HG03108 (cell line): ENCODE measurements around the gene PAK5.

Experiments used
- ATAC-seq: cut with Tn5 transposase; IDR thresholded peaks from one replicate; pipeline ENCODE4 v1.9.1; 2021; ENCODE audit warnings: moderate library complexity; ENCODE audit not compliant: unreplicated experiment

PAK5 gene

GRCh38 chr20:9532069-9532838 is 306.6 kb downstream of the PAK5 start:
- ATAC-seq: no peak

- ATAC-seq: no peak
Observed at GRCh38 chr20:9531581-9531980, 307.3 kb downstream of the PAK5 start.

DNA sequence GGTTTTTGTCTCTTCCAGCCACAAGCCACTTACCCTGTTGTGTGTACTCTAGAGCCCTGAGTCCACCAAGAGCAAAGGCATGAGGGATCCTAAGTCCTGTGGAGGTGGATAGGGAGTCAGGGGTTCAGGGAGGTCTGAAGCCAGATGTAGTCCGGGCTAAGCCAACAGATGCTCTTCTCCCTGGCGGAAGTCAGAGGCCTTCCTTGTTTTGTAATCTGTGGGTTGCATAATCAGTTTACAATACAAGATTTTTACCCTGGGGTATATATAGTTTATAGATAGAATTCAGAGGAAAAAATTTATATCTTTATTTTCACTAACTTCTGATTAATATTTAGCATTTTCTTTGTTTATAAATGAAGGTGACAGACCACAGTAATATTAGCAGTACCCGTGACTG is 315.2 kb downstream of the PAK5 start:
- no peak for ATAC-seq

- ATAC-seq: no peak
Observed at GRCh38 chr20:9520086-9520485, 318.8 kb downstream of the PAK5 start.

DNA sequence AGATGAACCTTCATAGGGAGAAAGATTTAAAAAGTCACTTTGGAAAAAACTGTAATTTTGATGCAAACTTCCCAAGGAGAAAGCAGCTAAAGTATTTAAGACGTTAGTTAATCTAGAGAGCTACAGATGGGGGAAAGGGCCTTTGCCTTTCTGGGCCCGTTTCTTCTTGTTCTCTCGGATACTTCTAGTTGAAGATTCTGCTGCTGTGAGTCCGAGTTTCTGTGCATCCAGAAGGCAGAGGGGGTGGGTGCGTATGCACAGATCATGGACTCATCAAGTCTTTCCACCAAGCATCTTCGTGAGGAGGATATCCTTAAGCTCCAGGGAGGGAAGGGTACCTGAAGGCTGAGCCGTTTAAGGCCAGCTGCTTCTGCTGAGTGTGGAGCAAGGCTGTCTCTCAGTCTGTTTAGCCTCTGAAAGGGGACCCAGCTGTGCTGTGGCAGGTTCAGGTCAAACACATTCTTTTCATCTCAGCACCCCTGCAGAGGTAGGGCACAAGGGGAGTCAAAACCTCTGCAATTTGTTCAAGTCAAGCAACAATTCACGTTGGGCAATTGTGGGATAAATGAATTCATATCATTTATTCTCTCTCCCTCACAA is 320.2 kb downstream of the PAK5 start:
- no peak for ATAC-seq

DNA sequence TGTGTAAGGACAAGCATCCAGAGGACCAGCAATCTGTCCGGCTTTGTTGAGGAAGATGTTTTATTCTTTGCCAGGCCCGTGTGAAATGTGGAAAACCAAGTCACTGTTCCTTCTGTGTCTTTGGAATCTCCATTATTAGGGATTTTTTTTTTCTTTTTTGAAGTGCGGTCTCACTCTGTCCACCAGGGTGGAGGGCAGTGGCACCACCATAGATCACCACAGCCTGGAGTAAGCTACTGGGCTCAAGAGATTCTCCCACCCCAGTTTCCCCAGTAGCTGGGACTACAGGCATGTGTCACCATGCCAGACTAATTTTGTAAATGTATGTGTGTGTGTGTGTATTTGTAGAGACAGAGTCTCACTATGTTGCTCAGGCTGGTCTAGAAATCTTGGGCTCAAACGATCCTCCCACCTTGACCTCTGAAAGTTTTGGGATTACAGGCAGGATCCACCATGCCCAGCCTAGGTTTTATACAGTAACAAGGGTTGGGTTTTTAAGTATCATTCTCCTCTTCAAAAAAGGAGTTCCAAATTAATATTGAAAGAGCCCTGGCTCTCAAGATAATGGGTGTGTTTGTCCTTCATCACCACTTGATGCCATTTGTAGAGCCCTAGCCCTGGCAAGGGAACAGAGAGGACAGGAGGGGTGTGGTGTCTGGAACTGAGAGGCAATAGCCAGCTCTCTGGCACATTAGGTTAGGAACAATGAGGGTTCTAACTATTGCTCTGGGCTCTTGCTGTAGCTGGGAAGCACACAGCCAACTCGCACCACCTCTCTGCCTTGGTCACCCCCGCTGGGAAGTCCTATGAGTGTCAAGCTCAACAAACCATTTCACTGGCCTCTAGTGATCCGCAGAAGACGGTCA is 321.3 kb downstream of the PAK5 start:
- no peak for ATAC-seq

GRCh38 chr20:9516234-9516871 is 322.5 kb downstream of the PAK5 start:
- ATAC-seq: no peak

DNA sequence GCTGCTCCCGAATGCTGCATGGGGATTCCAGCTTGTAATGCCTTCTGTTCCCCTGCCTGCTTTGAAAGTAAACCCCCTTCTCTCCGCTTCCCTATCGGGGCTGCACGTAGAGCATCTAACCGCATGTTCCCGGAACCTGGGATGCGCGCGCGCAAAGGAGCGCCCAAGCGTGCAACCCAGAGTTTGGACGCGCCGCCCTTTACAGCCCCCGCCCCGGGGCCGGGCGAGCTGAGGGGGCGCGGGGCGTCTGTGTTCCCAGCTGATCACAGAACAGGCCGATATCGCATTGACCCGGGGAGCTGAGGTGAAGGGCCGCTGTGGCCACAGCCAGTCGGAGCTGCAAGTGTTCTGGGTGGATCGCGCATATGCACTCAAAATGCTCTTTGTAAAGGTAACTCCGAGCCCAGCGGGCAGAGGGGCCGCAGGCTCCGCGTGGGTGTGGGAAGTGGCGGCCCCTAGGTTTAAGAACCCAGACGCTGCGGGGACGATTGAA is 323.1 kb downstream of the PAK5 start:
- ATAC-seq: no peak

DNA sequence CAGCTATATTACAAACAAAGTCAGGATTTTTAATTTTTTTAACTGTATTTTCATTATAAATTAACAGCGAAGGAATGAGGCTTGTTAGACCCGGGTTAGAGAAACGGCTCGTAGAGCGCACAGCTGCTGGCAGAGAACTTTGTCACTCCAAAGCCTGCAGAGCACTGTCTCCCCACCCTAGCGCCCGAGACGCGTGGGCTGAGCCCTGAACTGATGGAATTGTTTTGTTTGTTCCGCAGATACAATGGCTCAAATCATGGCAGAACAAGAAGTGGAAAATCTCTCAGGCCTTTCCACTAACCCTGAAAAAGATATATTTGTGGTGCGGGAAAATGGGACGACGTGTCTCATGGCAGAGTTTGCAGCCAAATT is 323.7 kb downstream of the PAK5 start:
- no peak for ATAC-seq

DNA sequence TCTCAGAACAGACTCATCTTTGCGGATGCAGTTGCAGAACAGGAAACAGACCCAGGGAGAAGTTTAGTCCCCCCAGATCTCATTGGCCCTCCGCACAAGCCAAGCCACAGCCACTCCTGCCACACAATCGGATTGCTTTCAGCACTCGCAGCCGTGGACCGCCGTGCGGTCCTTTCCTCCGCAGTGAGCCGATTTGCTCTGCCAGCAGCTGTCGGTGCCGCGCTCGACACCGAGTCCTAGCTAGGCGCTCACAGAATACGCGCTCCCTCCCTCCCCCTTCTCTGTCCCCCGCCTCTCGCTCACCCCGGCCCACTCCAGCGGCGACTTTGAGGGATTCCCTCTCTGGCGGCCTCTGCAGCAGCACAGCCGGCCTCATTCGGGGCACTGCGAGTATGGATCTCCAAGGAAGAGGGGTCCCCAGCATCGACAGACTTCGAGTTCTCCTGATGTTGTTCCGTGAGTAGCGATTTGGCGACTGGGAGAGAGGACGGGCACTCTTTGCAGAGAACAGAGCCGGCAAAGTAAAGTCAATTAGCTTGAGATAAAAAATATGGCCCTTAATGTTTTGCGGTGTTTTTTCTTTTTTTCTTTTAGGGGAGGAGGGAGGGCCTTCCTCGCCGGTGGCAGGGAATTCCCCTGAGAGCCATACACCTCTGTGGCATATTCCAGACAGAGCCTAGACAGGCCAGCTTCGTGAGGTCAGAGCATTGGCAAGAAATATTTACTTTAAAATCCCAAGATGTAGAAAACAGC is 324.2 kb downstream of the PAK5 start, which contains the start of gene LAMP5:
LAMP5 (plus strand) TSS at position 130 of the 753 bp plus-strand sequence; CDS start at position 393, 263 bp downstream.
- no peak for ATAC-seq

DNA sequence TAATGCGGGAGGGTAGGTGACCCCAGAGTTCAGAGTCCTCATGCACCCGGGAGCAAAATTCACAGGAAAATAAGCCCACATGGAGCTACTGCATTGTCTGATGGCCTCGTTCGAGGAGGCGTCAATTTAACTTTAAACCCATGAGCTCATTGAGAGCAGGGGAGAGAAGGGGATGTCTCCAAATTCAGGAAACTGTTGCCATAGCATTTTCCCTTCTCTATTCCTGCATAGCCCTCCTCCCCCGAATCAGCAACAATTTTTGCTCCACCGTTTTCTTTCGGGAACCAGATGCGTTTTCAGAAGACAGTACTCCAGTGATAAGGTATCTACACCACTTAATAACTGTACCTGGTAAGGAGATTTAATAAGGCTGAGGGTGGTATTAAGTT is 324.8 kb downstream of the PAK5 start:
- no peak for ATAC-seq

GRCh38 chr20:9510911-9511310 is 328.0 kb downstream of the PAK5 start:
- no peak for ATAC-seq

DNA sequence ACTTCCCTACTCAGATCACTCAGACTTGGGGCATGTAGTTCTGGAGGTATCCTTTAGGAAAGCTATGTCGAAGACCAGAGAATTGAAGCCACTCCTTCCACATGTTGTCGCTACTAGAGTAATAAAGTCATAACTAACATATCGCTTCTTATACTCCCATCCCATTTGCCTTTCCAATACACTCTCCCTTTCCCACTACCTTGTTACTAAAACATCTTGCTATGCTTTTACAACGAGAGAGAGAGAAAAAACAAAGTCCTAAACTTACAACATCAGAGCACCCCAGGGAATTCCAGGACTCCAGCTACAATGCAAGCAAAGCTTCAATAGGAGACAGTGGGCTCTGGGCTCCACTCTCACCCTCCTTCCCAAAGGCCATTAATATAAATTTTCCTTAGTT is 329.6 kb downstream of the PAK5 start:
- no peak for ATAC-seq

DNA sequence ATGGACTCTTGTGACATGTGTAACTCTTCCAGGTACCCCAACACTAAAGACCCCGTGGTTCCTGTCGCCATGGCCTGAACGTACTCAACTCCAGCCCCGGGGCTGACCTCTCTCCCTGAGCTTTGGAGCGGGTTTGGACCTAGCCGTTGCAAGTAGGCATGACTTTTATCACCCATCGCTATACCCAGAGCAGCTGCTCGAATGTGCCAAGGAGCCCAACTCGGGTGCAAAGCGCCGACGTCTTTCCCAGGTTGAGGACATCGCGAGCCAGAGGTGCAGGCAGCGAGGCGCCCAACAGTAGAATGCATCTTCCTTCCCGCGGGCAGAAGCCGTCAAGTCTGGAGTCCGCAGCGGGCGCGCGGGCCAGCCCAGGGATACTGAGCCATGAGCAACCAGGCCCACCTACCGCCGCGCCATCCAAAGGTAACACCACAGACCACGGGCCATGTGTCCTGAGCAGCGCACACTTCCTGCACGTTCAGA is 330.1 kb downstream of the PAK5 start:
- no peak for ATAC-seq

DNA sequence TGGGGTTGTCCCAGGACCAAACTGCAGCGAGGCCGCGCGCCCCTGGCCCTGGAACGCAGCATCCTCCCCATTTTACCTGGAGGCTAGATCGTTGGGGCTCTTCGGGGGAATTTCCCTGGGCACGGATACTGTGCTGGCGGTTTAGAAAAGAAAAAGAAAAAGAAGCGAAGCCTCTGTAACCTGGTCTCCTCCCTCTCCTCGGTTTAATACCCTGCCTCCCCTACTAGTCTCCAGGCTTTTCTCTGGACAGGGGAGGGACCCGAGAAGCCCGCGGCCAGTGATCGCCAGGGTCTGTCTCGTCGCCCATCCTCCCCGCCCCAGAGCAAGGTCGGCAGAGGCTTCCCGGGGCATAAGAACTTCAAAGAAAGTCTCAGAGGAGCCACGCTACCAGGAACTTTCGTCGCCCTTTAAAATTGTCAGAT is 330.6 kb downstream of the PAK5 start:
- no peak for ATAC-seq

GRCh38 chr20:9507544-9508239 is 331.2 kb downstream of the PAK5 start:
- no peak for ATAC-seq

DNA sequence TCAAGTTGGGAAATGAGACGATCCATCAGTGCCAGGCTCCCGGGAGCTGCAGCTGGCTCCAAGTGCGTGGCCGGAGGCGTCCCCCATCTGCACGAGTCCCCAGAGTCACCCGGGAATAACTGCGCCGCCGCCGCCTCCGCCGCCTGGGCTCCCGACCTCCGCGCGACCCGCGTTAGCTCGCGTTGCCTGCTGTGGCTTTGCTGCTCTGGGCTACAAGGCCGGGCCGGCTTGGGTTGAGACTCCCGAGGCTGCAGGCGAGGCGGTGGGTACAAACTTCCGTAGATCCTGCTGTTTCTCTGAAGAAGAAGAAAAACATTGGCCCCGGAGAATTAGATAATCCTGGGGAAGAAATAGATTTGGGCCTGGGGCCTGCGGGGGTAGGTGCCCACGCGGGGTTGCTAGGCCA is 331.9 kb downstream of the PAK5 start:
- ATAC-seq: no peak

- ATAC-seq: no peak
Observed at GRCh38 chr20:9506280-9506821, 332.5 kb downstream of the PAK5 start.

- ATAC-seq: no peak
Observed at GRCh38 chr20:9503526-9504245, 335.2 kb downstream of the PAK5 start.
